HG03378 (cell line): ENCODE data around the gene VPS52.

Source experiments
- ATAC-seq: cut with Tn5 transposase; IDR thresholded peaks from one replicate; pipeline ENCODE4 v1.9.1; 2021; ENCODE audit warnings: mild to moderate bottlenecking, moderate library complexity; ENCODE audit not compliant: unreplicated experiment

Gene VPS52, protein sequence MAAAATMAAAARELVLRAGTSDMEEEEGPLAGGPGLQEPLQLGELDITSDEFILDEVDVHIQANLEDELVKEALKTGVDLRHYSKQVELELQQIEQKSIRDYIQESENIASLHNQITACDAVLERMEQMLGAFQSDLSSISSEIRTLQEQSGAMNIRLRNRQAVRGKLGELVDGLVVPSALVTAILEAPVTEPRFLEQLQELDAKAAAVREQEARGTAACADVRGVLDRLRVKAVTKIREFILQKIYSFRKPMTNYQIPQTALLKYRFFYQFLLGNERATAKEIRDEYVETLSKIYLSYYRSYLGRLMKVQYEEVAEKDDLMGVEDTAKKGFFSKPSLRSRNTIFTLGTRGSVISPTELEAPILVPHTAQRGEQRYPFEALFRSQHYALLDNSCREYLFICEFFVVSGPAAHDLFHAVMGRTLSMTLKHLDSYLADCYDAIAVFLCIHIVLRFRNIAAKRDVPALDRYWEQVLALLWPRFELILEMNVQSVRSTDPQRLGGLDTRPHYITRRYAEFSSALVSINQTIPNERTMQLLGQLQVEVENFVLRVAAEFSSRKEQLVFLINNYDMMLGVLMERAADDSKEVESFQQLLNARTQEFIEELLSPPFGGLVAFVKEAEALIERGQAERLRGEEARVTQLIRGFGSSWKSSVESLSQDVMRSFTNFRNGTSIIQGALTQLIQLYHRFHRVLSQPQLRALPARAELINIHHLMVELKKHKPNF

DNA sequence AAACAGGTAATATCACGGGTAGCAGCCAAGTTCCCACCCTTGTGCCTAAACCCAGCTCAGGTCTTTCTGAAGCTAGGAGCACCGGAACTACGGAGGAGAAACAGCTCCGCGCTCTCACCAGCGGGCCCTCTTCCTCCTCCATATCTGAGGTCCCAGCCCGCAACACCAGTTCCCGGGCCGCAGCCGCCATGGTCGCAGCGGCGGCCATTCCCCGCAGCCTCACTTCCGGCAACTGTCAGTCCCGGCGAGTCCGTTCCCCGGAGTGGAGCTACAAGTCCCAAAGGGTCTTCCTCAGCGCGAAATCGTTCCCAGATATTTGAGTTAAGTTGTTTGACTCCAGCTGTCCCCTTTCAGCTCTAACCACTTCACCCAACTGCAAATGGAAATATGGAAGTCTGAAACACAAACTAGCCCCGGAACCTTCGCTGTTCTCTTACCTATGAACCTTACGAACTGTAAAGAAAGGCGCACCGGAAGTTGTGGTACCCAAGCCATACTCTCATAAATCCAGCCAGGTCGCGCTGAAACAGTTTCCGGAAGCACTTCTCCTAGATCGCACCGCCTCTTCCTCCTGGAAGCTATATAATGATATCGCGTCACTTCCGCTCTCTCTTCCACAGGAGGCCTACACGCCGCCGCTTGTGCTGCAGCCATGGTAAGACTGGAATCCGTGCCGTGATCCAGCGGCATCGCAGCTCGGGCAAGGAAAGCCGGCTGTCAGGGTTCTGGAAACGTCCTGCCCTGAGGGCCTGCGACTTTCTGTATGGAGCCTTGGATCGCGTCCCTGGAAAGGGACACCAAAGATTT, at the start of gene VPS52, which contains the start of gene RPS18:
Gene VPS52 (minus strand): TSS at position 409 of the 807 bp plus-strand sequence. CDS start 201 bp downstream, at position 208.
Gene RPS18 (plus strand): TSS at position 608 of the 807 bp plus-strand sequence. CDS start 45 bp downstream, at position 653.
- ATAC-seq: peak; percentile 83

DNA sequence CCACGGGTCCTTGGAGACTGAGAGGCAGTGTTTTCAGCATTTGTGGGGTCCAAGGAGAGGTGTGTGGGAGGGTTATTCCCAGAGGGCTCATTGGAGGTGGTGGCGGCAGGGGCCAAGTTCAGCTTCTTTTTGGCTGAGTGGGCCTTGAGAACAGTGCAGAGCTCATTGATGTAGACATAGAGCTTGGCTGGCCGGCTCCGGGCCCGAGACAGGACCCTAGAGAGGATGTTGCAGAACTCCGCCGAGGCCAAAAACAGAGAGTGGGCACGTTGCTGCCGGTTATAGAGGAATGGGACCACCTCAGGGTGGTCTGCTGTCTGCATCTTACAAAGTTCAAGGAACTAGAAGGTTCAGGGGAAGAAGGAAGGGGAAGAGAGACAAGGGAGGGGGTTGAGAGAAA, 49.6 kb upstream of the VPS52 start:
- no peak for ATAC-seq

DNA sequence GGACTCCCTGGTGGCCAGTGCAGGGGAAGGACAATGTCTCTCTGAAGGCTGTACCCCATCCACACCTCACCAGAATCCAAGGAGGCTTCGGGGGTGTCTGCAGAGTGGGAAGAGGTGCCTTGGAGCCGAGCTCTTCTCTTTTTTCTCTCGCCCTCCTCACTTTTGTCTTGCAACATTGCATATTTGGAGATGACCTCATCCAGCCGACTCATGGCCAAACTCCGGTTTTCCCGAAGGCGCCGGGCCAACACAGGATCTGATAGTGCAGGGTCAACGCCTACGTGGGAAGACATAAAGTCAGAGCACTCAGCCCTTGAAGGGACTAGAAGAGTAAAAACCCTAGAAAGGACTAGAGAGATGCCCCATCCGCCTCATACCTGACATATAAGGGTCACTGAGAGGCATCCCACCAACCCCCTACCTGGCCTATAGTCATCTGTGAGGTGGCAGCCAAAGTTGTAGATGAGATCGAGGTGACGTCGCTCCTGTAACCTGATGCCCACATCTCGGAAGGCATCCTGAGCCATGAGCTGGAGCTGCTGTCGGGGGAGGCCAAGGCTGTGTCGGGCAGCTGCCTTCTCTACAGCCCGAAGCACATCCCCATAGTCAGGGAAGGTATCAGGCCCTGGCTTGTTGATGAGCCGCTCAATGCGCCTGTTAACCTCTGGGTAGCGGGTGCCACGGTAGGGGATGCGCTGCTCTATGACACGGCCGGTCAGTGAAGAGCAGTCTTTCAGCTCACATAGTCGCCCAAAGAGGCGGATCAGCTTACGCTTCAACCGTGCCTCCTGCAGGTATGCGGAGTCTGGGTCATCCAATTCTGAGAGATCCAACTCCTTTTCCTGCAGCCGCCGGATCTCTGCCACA, 48.9 kb upstream of the VPS52 start:
- no peak for ATAC-seq

DNA sequence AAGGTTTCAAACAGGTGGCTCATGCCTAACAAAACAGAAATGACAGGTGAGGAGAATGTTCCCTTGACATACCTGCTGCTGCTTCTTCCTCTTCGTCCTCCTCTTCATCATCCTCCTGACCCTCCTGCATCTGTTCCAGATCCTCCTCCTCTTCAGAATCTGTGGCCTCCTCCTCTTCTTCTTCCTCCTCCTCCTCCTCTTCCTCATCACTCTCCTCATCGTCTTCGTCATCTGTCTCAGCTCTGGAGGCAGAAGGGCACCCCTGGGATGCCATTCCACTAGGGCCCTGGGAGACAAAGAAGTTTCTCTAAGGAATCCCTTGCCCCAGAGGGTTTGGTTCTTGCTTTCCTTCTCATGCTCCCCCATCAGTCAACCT, 48.3 kb upstream of the VPS52 start:
- ATAC-seq: no peak

DNA sequence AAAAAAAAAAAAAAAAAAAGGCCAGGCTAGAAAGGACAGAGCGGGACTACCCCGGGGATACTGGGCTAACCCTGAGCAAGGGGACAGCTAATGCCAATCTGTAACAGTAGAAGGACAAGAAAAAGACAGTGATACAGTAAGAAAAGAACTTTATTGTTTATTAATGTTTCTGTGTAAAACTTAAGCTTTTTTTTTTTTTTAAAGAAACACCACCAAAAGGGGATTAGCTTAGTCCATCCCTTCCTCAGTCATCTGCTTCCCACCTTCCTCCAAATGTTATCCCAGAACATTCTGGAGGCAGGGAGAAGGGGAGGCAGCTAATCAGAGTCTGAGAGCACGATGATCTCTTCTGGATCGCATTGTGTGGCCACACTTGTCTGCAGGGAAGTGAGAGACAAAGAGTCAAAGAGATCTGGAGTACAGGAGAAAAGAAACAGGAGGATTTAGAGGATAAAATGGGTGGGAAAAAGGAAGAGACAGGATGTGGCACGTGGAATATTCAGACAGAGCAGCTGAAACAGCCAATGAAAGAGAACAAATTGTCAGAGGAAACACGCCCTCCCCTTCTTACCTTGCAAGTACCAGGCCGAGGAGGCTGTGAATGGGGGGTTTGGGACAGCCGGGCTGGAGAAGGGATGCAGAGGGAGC, 46.9 kb upstream of the VPS52 start:
- ATAC-seq: no peak

DNA sequence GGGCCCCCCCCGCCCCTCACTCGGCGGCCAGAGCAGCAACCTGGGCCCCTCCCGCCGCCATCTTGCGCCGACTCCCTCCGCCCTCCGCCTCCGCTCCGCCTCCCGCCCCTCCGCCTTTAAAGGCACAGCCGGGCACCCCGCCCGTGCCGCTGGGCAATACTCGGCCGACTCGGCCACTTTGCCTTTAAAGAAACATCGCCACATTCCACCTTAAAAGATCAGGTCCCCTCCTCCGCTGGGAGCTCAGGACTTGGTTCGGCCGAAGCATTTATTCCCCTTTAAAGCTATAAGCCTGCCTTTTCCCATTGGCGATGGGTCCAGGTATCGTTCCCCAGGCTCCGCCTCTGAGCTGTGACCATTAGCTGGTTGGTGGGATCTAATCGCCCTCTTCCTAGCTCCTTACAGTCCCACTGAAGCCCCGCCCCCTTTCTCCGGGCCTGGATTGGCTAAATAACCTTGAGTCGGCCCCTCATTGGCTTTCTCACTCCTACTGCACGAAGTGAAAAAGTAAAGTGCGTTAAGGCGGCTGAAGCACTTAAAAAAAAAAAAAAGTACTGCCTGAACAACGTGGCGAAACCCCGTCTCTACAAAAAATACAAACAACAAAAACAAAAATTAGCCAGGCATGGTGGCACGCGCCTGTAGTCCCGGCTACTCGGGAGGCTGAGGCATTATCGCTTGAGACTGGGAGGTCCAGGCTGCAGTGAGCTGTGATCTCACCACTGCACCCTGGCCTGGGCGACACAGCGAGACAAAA, 46.2 kb upstream of the VPS52 start, which contains the start of gene ZBTB22:
Gene ZBTB22 (minus strand): TSS at position 76 of the 757 bp plus-strand sequence. CDS start 828 bp downstream, outside the sequence.
- ATAC-seq: peak; percentile 43

DNA sequence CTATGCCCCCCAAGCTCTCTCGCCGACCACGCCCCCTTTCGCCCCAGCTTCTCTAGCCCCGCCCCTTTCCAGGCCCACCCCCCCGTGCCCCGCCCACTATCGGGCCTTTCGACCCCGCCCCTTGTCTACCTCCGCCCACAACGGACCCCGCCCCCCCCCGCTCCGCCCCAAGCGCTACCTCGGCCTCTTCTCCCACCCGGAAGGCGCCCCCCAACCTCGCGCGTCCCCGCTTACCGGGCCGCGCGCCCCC, 45.7 kb upstream of the VPS52 start:
- no peak for ATAC-seq

DNA sequence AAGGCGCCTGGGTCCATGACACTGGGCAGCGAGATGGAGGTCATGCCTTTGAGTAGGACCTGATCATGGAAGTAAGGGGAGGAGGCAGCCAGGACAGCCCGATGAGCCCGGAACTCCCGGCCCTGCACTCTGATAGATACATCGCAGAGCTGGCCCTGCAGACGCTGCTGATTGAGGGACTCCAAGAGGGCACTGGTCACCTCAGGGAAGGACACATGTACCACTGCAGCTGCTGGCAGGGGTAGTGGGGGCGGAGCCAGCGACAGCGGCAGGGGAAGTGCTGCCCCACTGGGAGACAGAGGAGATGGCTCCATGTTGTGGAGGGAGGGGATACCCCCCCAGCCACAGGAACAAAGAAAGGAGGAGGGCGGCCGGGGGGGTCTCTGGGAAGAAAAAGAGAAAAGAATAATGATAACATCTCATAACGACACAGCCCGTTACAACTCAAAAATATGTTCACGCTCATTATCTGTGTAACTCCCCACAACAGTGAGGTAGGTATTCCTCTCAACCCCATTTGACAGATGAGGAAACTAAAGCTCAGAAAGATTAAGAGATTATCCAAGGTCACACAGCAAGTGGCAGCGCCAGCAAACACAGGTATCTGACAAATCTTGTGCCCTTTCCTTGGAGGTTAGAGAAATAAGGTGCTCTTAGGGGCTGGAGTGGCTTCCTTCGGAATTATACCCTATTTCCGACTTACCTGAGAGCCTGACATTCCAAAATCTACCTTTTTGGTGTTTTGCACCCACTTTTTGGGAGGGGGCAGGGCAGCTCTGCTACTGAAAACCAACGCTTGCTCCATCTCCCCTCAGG, 45.1 kb upstream of the VPS52 start:
- ATAC-seq: no peak

DNA sequence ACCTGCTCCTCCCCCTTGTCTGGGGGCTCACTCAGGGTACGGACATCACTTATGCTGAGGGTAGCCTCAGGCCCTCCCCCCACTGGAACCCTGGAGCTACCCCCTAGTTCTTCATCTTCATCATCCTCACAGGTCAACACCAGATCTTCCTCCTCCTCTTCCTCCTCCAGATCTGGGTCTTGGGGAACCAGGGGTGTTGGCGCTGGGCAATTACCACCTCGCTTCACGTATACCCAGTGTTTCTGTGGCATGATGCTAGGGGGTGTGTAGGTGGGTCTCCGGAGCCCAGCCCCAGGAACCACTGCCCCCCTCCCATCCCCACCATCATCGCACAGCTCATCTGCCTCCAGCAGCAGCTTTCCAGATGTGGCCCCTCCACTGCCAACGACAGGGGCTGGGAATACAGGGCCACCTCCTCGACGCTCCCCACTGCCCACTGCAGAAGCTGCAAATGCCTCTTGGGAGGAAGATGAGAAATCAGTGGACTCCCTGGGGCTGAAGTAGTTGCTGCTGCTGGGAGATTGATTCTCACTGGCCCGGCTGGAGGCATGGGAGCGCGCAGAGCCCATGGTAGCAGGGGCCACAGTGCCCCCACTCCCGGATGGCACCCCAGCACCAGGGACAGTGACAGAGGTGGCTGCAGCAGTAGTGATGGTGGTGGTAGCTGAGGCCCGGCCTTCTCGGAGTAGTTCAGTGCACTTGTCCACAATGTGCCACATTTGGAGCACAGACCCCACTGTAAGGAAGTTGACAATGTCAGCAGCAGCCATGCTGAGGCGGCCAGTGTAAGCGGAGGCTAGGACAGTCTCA, 44.3 kb upstream of the VPS52 start:
- no peak for ATAC-seq

DNA sequence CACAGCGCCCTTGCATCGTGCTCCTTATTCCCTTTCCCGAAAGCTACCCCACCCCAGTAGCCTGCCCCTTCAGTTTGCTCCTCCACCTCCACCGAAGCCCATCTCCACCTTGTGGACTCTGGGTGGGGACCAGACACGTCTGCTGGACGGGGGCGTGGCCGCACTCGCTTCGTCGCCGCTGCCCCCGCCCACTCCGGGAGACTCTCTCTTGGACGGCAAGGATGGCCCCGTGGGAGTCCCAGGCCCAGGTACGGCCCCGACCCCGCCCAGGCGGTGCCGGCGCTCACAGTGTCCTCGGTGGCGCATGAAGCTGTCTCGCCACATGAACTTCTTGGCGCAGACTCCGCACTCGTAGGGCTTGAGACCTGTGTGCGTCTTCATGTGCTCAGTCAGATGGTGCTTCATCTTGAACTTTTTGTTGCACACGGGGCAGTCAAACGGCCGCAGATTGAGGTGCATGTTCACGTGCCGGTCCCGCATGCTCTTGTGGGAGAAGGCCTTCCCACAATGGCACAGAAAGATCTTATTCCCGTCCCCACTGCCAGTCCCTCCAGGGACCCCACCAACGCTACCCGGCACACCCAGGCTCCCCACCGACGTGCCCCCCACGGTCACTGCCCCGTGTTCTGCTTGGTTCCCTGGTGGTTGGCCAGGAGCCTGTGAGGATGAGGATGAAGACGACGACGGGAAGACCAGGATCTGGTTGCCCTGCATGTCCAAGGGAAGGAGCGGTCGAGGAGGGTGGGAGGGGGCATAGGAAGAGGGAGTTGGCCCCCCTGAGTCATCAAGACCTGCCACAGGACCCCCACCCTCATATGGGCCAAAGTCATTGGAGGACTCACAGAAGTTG, 43.5 kb upstream of the VPS52 start:
- ATAC-seq: no peak

DNA sequence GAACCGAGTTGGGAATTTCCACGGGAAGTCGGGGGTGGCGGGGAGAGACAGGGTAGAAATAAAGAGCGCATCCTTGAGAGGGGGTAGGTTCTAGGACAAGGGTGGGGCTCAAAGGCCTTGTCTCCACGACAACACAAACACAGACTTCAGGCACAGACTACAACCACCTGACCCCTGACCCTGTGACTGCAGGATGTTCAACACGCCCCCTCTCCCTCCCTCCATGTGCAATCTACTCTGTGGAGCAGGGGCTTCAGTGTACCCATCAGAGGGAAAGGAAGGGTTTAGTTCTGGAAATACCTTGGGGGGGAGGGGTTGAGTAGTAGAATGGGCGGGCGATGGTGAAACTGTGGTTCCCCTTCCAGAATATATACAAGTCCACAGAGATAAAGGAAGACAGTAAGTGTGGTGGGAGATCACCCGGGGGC, 42.9 kb upstream of the VPS52 start:
- no peak for ATAC-seq

DNA sequence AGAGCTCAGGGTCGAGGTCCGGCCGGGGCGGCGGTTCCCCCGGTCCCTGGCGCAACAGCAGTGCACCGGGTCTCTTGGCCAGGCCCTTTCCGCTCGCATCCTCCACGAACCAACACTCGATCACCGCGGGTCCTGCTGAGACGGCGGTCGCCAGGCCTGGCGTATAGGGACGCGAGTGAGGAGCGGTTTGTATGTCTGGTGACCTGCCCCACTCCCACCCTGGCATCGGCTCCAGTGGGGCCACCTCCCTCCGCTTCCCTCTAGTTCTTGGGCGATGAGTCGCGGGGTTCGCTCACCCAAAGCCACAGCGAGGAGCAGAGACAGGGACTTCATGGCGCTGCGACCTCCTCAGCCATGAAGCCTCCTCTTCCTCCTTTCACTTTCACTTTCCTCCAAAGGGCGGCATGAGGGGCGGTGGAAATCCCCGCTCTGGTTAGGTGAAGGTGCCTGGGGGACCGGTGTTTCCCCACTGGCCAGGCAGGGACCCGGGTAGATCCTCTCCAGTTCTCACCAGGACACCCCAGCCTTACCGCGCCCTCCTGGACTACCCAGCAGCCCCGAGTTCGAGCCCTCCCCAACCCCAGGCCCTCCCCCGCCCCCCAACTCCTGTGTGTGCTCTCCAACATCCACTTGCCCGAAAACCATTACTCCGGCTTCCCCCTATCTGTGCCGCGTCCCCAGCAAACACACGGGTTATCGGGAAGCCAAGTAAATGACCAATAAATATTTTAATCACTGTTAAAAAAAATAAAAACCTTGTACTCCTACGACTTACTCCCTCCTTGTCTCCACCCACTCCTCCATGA, 42.2 kb upstream of the VPS52 start, which contains the start of gene TAPBP:
Gene TAPBP (minus strand): TSS at position 370 of the 806 bp plus-strand sequence. CDS start 37 bp downstream, at position 333.
- ATAC-seq: no peak

DNA sequence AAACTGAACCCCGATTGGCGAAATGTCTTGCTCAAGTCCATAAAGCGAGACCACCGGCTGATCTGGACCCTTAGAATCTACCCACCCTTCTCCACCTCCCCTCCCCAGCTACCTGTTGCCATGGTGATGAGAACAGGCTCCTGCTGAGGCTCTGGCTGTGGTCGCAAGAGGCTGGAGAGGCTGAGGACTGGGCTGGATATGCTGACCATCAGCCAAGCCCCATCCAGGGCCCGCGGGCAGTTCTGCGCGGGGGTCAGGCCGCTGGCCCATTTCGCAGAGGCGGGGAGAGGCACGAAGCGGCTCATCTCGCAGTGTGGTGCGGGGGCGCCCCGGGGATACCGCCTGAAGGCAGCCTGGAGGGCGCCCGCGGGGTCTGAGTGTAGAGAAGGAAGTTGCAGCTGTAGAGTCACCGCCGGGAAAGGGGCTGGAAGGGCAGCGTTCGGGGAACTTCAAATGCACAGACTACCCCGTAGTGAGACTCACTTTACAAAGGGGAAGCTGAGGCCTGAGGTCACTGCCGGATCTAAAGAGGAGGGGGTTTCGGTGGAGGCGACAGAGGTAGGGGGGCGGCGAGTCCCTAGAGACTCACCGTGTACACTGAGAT, 41.5 kb upstream of the VPS52 start:
- no peak for ATAC-seq

DNA sequence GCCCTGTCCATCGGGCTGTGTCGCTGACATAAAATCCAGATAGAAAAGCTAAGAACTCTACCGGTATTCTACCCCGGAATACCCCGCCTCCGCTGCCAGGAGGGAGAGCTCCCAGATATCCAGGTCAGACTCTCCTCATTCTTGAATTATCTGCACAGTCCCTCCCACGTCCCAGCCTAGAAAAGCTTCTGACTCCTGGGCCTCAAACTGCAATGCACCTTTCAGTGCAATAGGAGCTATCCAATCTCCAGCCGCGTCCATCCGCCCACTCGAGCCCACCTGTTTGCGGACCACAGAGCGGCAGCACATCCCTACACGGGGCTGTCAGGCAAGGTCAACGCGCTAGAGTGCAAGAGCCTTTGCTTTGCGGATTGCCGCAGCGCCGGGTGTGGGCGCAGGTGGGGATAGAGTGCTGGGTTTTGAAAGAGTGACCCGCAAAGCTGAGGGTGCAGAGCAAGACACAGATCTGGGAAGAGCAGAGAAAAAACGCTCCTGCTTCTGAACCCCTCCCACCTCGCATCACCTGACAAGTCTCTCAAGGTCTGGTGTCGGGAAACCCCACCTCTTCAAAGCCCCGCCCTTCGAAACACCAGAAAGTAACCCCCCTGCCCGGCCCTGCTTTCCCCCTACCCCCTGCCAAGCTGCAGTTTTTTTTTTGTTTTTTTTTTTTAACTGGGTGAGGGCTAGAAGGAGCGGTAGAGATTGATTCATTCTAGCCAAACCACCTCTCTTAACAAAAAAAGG, 40.9 kb upstream of the VPS52 start:
- no peak for ATAC-seq

DNA sequence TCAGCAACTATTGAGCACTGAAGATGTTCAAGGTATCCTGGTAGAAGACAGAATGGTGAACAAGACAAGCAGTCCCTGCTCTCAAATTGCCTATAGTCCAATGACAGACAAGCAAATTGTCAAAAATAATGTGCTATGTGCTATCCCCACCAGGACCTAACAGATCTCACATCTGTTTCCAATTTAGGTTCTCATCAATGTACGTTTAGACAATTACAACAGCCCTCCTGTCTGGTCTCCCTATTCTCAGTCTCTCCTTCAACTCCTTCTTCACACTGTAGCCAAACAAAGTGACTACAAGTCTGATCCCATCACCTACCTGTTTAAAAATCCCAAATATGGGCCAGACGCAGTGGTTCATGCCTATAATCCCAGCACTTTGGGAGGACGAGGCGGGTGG, 34.7 kb upstream of the VPS52 start:
- ATAC-seq: no peak
